GM12875 (cell line): ENCODE data around the gene SLC7A10.

ENCODE experiments used
- H3K4me3 ChIP-seq: one replicate; pipeline ENCODE4 v1.5.1; 2011; ENCODE audit warnings: low read depth, low read length, control low read depth
- CTCF ChIP-seq: IDR thresholded peaks from 2 replicates; pipeline ENCODE4 v1.5.1; 2011; ENCODE audit warnings: low read depth, mild to moderate bottlenecking, control low read depth, inconsistent platforms, low read length, moderate library complexity, borderline replicate concordance; ENCODE audit not compliant: insufficient read depth

The SLC7A10 gene

GRCh38 chr19:33199441-33200265 is 26.0 kb downstream of the SLC7A10 start:
- no peak overlapping the region for H3K4me3 ChIP-seq
- TF ChIP-seq CTCF, result no peak

- no peak overlapping the region for H3K4me3 ChIP-seq
- TF ChIP-seq CTCF, result no peak
Observed at GRCh38 chr19:33198169-33198568, 27.5 kb downstream of the SLC7A10 start.

DNA sequence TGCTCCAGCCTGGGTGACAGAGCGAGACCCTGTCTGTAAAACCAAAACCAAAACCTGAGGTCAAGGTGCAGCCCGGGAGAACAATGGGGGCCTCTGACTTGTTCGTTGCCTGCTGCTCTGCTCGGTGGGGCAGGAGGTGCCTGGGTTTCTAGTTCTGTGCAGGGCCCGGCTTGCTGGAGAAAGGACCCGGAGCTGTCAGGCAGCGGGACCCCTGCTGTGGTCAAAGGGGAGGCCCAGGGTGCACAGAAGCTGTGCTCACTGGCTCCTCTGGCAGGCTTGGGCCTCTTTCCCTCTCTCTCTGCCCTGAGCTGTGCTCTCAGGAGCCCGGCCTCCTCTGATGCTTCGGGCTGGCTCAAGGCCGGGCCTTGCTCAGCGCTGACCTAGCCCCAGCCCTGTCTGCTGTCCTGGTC is 28.1 kb downstream of the SLC7A10 start:
- no peak overlapping the region for H3K4me3 ChIP-seq
- TF ChIP-seq CTCF, result no peak

DNA sequence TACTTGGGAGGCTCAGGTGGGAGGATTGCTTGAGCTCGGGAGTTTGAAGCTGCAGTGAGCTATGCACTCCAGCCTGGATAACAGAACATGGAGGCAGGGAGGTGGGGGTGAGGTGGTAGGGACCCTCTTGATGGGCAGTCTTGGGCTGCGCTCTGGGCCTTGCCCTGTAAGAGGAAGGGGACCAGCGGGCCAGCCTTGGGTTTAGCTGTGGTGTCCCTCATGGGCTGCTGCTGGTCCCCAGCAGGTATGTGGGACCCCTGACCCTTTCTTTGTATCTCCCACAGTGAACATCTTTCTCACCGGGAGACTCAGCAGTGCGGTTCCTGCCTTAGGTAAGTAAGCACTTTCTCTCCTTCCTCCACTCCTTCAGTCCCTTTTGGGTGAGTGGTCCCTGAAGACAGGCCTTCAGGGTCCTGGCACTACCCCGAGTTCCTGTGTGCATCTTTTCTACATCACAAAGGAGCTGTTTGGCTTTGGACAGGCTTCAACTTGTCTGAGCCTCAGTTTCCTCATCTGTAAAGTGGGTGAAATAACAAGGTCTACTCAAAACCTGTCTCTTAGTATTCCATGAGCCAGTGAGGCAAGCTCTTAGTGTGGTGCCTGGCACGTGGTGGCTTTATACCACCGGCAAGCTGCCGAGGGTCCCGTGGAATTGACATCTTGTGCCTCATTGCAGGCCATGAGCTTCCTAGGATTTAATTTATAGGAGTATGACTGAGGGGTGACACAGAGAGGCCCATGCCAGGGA is 29.0 kb downstream of the SLC7A10 start:
- no peak for TF ChIP-seq CTCF
- H3K4me3 ChIP-seq, result no peak overlapping the region

DNA sequence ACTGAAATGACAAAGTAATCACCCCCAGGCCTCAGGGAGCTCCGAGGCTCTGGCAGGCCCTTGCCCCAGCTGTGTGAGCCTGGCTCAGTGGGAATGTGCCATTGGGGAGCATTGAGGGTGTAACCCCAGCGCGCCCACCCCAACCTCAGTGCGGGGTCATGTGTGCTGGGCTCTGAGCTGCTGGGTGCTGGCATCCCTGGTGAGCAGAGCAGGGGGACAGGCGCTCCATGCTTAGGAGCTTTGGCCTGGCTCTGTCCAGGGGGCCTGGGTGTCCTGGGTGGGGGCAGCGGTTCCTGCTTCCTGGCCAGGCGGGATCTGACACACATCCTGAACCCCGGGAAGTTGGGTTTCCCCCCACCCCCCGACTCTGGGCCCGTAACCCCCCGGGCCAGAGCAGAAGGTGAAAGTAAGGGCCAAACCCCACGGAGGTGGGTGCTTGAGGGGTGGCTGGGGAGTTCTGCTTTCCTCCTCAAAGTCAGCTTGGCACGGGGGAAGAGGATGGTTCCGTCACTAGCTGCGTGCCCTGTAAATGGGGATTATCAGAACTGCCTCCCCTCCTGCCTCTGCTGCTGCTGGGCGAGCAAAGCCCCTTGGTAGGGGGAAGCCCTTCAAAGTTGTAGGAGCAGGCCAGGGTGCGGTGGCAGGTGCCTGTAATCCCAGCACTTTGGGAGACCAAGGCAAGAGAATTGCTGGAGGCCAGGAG is 29.9 kb downstream of the SLC7A10 start:
- TF ChIP-seq CTCF, result no peak
- H3K4me3 ChIP-seq, result no peak overlapping the region

- TF ChIP-seq CTCF, result no peak
- no peak overlapping the region for H3K4me3 ChIP-seq
Observed at GRCh38 chr19:33194886-33195644, 30.6 kb downstream of the SLC7A10 start.
